Thyroid gland (tissue), 4 donors: ENCODE data around the gene CA4.

ENCODE experiments used
- CTCF ChIP-seq, 6 experiments: fragments of 200-600 bp in 3 of 6; fragments of 450-650 bp in 3 of 6; sonication (generic) in 3 of 6; IDR thresholded peaks; one replicate each; pipeline ENCODE4 v1.5.1; 2016 to 2019; ENCODE audit warnings: antibody characterized with exemption in 6 of 6, mild to moderate bottlenecking in 2 of 6, inconsistent platforms in 1 of 6, moderate library complexity in 1 of 6
- POLR2A ChIP-seq, 2 donors: fragments of 450-650 bp; IDR thresholded peaks; one replicate each; pipeline ENCODE4 v1.6.1; 2017; ENCODE audit warnings: antibody characterized with exemption in 2 of 2, mild to moderate bottlenecking in 2 of 2, moderate library complexity in 1 of 2

GRCh38 chr17:60102632-60103096 is 47.1 kb upstream of the CA4 start:
- no peak for TF ChIP-seq CTCF (IDR thresholded peaks at IDR 0.05)
- TF ChIP-seq POLR2A (IDR thresholded peaks at IDR 0.05), result no peak
